Ectodermal cell (in vitro differentiated cells): ENCODE results near the gene ANKS4B.
A peak's percentile ranks its signal among the peaks of the same experiment; 100 is the strongest.
"Not testable (repeated sequence)": the region's sequence is repeated elsewhere in the genome, so short reads cannot be mapped to it uniquely, and the experiment has no call there.

Experiments used
- H3K27ac ChIP-seq: 2 replicates; pipeline ENCODE4 v1.7.0; 2013; ENCODE audit warnings: mild to moderate bottlenecking, low read depth, low read length; ENCODE audit not compliant: insufficient read depth, poor library complexity, severe bottlenecking
- H3K27me3 ChIP-seq: 2 replicates; pipeline ENCODE4 v1.7.0; 2013; ENCODE audit warnings: mild to moderate bottlenecking, low read length; ENCODE audit not compliant: insufficient read depth, control insufficient read depth, poor library complexity, severe bottlenecking
- H3K36me3 ChIP-seq: one replicate; pipeline ENCODE4 v1.7.0; 2013; ENCODE audit warnings: low read length; ENCODE audit not compliant: control insufficient read depth, insufficient read depth
- H3K4me1 ChIP-seq: one replicate; pipeline ENCODE4 v1.7.0; 2013; ENCODE audit warnings: low read length; ENCODE audit not compliant: control insufficient read depth, insufficient read depth
- H3K4me3 ChIP-seq: 2 replicates; pipeline ENCODE4 v1.7.0; 2013; ENCODE audit warnings: low read depth, low read length, control low read depth; ENCODE audit not compliant: insufficient read depth
- H3K9me3 ChIP-seq: 2 replicates; pipeline ENCODE4 v1.7.0; 2013; ENCODE audit warnings: mild to moderate bottlenecking, low read length, moderate library complexity; ENCODE audit not compliant: control insufficient read depth
- WGBS, 2 experiments: methylation state at CpG; one replicate each; pipeline ENCODE4 v1.1.7; 2013; ENCODE audit warnings: missing lambda C conversion rate in 2 of 2; 5-methylcytosine and 5-hydroxymethylcytosine counted together

Gene ANKS4B

DNA sequence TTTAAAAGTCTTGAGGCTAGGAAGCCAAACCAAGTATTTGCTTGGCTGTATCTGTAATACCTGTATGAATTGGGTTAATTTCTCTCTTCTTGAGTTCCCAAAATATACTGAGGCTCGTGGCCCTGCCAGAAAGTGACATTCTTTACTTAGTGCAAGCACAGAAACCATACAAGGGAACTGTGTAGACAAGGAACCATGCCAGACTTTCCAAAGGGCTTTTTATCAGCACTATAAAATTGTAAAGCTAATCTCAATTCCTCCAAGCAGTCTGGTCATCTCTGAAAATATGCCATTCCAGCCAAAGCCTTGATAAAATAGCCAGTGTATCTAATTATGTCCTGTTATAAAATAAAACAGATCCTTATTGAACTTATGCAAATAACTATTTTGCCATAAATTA, 51.8 kb downstream of the ANKS4B start:
- no peak overlapping the region for H3K4me3 ChIP-seq
- no peaks in the 10 kb centered on the region for H3K4me1 ChIP-seq
- H3K9me3 ChIP-seq: no peaks in the 10 kb centered on the region
- peaks cover 7% of the 10 kb centered on the region for H3K27me3 ChIP-seq
- H3K36me3 ChIP-seq: no peaks in the 10 kb centered on the region
- no peak overlapping the region for H3K27ac ChIP-seq
- 80 to 82% methylated on average over 1 of the region's 1 CpG for WGBS, 2 experiments

- H3K4me1 ChIP-seq, H3K27me3 ChIP-seq, H3K27ac ChIP-seq, H3K36me3 ChIP-seq, H3K9me3 ChIP-seq, H3K4me3 ChIP-seq: not testable (repeated sequence)
- 97 to 98% methylated on average over 3 of the region's 3 CpGs for whole genome bisulfite sequencing, 2 experiments
These were observed 56.3 kb downstream of the ANKS4B start for GRCh38 chr16:21289789-21290188.

- no peaks in the 10 kb centered on the region for H3K36me3 ChIP-seq
- H3K9me3 ChIP-seq: no peaks in the 10 kb centered on the region
- 2 to 3% methylated on average over 36 of the region's 36 CpGs for WGBS, 2 experiments
- peak overlapping the region; percentile 57 for H3K4me3 ChIP-seq
- H3K4me1 ChIP-seq: no peaks in the 10 kb centered on the region
- H3K27me3 ChIP-seq: peaks cover 53% of the 10 kb centered on the region
- no peak overlapping the region for H3K27ac ChIP-seq
These were observed 67.0 kb downstream of the ANKS4B start for GRCh38 chr16:21300309-21301167.

- Histone ChIP-seq H3K27me3 (peaks cover 57% of the 10 kb centered on the region), H3K27ac (no peak overlapping the region), H3K4me3 (peak overlapping the region; percentile 57), H3K36me3 (no peaks in the 10 kb centered on the region), H3K4me1 (no peaks in the 10 kb centered on the region), H3K9me3 (no peaks in the 10 kb centered on the region)
- 0 to 1% methylated on average over 60 of the region's 60 CpGs for WGBS, 2 experiments
These were observed 67.8 kb downstream of the ANKS4B start for GRCh38 chr16:21301168-21301894.

DNA sequence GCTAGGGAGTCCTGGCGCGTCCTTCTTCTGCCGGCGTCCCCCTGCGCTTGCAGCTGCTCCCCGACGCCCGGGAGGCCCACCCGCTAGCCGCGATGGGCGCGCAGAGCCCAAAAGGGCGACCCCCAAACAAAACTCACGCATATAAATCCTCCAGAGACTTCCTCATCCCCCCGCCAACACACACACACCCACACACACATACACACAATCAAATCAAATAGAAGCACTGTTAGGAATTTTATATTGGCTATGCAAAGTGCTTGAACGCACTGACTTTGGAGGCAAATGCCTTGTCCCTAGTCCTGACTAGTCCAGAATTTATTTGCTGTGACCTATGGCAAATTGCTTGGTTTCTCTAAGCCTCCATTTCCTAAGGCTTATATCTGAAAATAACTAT, 68.4 kb downstream of the ANKS4B start:
- H3K4me3 ChIP-seq: peak overlapping the region; percentile 57
- no peaks in the 10 kb centered on the region for H3K9me3 ChIP-seq
- no peaks in the 10 kb centered on the region for H3K36me3 ChIP-seq
- peaks cover 57% of the 10 kb centered on the region for H3K27me3 ChIP-seq
- 4% methylated on average over 17 of the region's 17 CpGs for WGBS, 2 experiments
- no peaks in the 10 kb centered on the region for H3K4me1 ChIP-seq
- H3K27ac ChIP-seq: no peak overlapping the region

GRCh38 chr16:21302454-21302853, 69.0 kb downstream of the ANKS4B start:
- Histone ChIP-seq H3K27me3 (peaks cover 57% of the 10 kb centered on the region), H3K4me3 (no peak overlapping the region), H3K4me1 (no peaks in the 10 kb centered on the region), H3K36me3 (no peaks in the 10 kb centered on the region), H3K9me3 (no peaks in the 10 kb centered on the region), H3K27ac (no peak overlapping the region)
- WGBS, 2 experiments: 3 to 6% methylated on average over 3 of the region's 3 CpGs

DNA sequence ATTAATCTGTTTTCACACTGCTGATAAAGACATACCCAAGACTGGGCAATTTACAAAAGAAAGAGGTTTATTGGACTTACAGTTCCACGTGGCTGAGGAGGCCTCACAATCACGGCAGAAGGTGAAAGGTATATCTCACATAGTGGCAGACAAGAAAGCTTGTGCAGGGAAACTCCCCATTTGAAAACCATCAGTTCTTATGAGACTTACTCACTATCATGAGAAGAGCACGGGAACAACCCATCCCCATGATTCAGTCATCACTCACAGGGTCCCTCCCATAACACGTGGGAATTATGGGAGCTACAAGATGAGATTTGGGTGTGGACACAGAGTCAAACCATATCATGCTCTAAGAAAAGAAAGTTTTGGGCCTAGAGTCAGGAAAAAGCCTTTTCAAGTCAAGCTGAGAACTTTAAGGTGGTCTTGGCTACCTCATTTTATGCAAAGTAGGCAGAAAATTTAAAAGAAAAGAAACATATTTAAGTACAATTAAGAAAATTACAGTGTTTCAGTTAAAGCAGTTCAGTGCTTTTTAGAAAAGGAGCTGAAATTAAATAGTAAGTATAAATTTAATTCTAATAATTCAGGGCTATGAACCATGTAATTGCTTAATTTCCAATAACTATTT, 69.5 kb downstream of the ANKS4B start:
- Histone ChIP-seq H3K4me1 (no peaks in the 10 kb centered on the region), H3K4me3 (no peak overlapping the region), H3K27ac (no peak overlapping the region), H3K27me3 (peaks cover 53% of the 10 kb centered on the region), H3K9me3 (no peaks in the 10 kb centered on the region), H3K36me3 (no peaks in the 10 kb centered on the region)
- 27 to 31% methylated on average over 4 of the region's 4 CpGs for WGBS, 2 experiments
